IPS-18a (cell line): ENCODE results near the gene CCT3.

ENCODE experiments used
- H3K27ac ChIP-seq: one replicate; pipeline ENCODE4 v1.5.1; 2013; ENCODE audit warnings: low read length
- H3K27me3 ChIP-seq: one replicate; pipeline ENCODE4 v1.6.1; 2013; ENCODE audit warnings: mild to moderate bottlenecking, low read length; ENCODE audit not compliant: control insufficient read depth, insufficient read depth
- H3K36me3 ChIP-seq: one replicate; pipeline ENCODE4 v1.6.1; 2013; ENCODE audit warnings: low read depth, low read length; ENCODE audit not compliant: control insufficient read depth
- H3K4me1 ChIP-seq: one replicate; pipeline ENCODE4 v1.6.1; 2013; ENCODE audit warnings: low read depth, low read length; ENCODE audit not compliant: control insufficient read depth
- H3K4me3 ChIP-seq: one replicate; pipeline ENCODE4 v1.5.1; 2013; ENCODE audit warnings: low read length
- H3K9ac ChIP-seq: one replicate; pipeline ENCODE4 v1.6.1; 2013; ENCODE audit warnings: mild to moderate bottlenecking, low read length, moderate library complexity
- H3K9me3 ChIP-seq: one replicate; pipeline ENCODE4 v1.6.1; 2013; ENCODE audit warnings: low read depth, low read length; ENCODE audit not compliant: control insufficient read depth

CCT3 gene

DNA sequence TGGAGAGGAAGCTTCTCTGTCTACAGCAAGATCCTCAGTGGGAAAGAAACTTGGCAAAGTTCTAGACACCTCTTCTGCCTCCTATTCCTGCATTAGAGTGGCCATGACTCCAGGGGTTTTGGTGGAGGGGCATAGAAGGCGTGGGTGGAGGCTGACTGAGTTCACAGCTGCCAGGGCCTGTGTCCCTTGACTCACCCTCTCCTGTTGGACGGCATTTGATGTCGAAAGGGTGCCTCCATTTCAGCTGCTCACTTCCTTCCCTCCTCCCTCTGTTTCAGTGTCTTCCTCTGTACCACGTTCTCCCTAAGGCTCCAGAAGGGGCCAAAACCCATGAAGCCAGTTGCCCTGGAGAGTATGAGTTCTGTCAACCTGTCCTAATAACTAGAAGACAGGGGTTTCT, 53.3 kb downstream of the CCT3 start:
- H3K27ac ChIP-seq, result no peak overlapping the region
- no peaks in the 10 kb centered on the region for H3K36me3 ChIP-seq
- no peak overlapping the region for H3K9ac ChIP-seq
- peaks cover 16% of the 10 kb centered on the region for H3K4me1 ChIP-seq
- H3K27me3 ChIP-seq, result no peaks in the 10 kb centered on the region
- no peak overlapping the region for H3K4me3 ChIP-seq
- no peaks in the 10 kb centered on the region for H3K9me3 ChIP-seq

DNA sequence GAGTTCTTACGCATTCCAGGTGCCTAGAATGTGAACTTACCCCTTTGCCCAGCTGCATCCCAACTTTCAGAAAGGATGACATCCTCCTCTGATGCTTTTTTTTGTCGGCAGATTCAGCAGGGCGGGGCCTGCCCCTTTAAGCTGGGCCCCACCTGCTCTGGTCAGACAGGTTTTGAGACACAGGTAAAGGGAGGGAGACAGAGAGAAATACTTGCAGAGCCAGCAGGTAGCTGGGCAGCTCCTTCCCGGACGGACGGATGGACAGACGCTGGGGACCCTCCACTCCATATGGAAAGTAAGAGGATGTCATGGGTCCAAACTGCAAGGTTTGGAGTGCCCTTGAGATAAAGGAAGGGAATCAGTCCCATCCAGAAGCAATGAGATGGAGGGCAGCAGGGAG, 54.0 kb downstream of the CCT3 start, which contains the start of gene TMEM79:
TSS of gene TMEM79 (plus strand) at position 214 of the 400 bp plus-strand sequence. CDS start 902 bp downstream, outside the sequence.
- H3K4me1 ChIP-seq, result peaks cover 16% of the 10 kb centered on the region

DNA sequence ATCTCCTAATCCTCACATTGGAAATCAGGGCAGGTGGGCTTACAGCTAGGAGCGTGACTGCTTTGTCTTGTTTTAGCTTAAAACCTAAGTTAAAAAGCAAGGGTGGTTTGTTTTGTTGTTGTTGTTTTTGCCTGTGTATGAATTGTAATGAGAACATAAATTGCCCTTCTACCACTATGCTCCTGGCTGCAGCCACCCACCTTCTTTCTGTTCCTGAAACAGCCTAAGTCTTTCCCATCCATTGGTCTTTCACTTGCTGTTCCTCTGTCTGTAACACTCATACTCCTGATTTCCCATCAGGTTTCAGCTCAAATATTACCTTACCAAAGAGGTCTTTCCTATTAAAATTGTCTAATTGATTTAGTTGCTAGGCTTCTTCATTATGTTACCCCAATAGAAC, 54.6 kb downstream of the CCT3 start:
- peak overlapping the region; percentile 87 for H3K9ac ChIP-seq
- peak overlapping the region; percentile 19 for H3K27ac ChIP-seq
- no peaks in the 10 kb centered on the region for H3K27me3 ChIP-seq
- peaks cover 5% of the 10 kb centered on the region for H3K36me3 ChIP-seq
- H3K4me1 ChIP-seq, result peaks cover 16% of the 10 kb centered on the region
- peak overlapping the region; percentile 94 for H3K4me3 ChIP-seq
- no peaks in the 10 kb centered on the region for H3K9me3 ChIP-seq

More for the DNA sequence above, 54.0 kb downstream of the CCT3 start, which contains the start of gene TMEM79:
- H3K9ac ChIP-seq, result peak within 1 kb of the TSS; percentile 87
- H3K36me3 ChIP-seq, result no peaks in the 10 kb centered on the region
- no peaks in the 10 kb centered on the region for H3K27me3 ChIP-seq
- H3K9me3 ChIP-seq, result no peaks in the 10 kb centered on the region
- peak within 1 kb of the TSS; percentile 19 for H3K27ac ChIP-seq
- H3K4me3 ChIP-seq, result peak within 1 kb of the TSS; percentile 94

DNA sequence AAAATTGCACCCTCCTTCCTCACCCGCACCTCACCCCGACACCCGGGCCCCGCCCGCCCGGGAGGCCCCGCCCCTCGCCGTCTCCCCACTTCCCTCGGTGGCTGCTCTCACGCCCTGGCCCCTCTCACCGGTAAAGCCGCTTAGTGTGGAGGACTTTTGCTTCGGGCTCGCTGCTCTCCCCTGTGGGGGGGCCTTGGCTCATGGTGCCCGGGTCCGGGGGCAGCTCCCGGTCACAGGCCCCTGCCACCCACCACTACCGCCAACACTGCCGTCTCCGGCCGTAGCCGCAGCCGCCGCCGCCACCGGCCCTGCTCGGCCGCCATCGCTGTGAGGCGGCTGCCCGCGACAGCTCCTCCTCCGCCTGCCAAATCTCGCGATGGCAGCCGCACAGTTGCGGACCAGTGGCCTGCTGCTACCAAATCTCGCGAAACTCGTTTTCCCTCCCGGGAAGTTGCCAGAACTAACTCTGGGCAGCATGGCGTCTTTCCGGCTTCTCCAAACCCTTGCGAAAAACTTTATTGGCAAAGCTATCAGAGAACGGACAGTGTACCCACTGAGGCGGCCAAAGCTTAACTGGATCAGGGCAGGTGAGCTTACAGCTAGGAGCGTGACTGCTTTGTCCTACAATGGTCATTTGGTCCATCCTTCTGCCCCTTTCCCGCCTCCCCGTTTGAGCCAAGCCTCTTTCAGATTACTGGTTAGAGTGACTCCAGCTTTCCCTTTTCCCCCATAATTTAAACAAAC, 55.4 kb downstream of the CCT3 start, which contains the start of gene SMG5:
TSS of gene SMG5 (minus strand) at position 347 of the 744 bp plus-strand sequence. CDS start at position 202, 145 bp downstream.
- H3K4me1 ChIP-seq, result peaks cover 16% of the 10 kb centered on the region
- H3K36me3 ChIP-seq, result peaks cover 14% of the 10 kb centered on the region

DNA sequence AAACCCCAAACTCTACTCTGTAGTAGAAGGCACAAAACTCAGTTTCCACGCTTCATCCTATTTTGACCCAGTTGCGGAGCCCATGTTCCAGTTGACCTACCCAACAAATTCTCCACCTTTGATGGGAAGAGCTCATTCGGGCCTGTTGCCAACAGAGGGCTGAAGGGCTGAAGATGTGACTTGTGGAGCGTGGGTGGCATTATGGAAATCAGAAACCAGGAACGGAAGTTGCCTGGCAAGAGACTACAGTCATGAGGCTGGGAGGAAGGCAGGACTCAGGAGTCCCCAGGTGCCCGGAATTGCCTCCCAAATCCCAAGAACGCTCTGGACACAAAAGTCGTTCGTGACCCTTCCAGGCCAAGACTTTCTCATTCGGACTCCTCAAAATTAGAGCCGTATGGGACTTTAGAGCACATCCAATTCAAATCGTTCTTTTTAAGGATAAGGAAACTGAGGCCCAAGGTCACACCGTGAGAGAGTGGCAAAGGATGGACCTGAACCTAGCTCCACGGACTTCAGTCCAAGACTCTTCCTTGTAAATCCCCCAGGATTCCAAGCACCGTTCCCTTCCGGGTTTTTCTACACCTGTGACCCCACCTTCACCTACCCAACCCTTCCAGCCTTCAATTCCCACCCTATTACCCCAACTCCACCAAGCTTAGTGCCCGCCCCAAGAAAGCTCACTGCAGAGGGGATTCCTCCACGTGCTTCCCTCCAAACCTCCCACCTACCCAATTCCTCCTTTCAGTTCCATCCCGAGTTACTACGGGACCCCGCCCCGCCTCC, 56.2 kb downstream of the CCT3 start:
- no peaks in the 10 kb centered on the region for H3K9me3 ChIP-seq
- peak overlapping the region; percentile 94 for H3K4me3 ChIP-seq
- peak overlapping the region; percentile 87 for H3K9ac ChIP-seq
- peaks cover 20% of the 10 kb centered on the region for H3K36me3 ChIP-seq
- no peaks in the 10 kb centered on the region for H3K27me3 ChIP-seq
- peaks cover 16% of the 10 kb centered on the region for H3K4me1 ChIP-seq
- H3K27ac ChIP-seq, result peak overlapping the region; percentile 46

More for the DNA sequence above, 55.4 kb downstream of the CCT3 start, which contains the start of gene SMG5:
- peak within 1 kb of the TSS; percentile 46 for H3K27ac ChIP-seq
- no peaks in the 10 kb centered on the region for H3K27me3 ChIP-seq
- peak within 1 kb of the TSS; percentile 87 for H3K9ac ChIP-seq
- peak within 1 kb of the TSS; percentile 94 for H3K4me3 ChIP-seq
- no peaks in the 10 kb centered on the region for H3K9me3 ChIP-seq

DNA sequence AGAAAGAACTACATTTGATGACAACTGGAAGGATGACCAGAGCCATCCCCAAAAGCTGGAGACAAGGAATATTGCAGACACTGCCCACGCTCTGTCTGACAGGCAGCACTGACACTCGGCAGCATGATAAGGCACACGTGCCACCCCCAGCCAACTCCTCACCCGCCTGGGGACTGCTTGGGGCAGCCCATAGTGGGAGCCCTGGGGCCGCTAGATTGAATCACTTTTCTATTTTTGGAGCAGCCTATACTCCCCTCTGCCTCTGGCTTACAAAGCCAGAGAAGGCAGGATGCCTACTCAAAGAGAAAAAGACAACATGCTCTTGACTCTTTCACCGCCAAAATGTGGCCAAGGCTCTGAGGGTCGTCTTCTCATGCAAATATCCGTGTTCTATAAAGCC, 56.8 kb downstream of the CCT3 start:
- Histone ChIP-seq H3K9ac (peak overlapping the region; percentile 87), H3K4me3 (peak overlapping the region; percentile 94), H3K27me3 (no peaks in the 10 kb centered on the region), H3K9me3 (no peaks in the 10 kb centered on the region), H3K27ac (peak overlapping the region; percentile 46), H3K36me3 (peaks cover 27% of the 10 kb centered on the region), H3K4me1 (peaks cover 16% of the 10 kb centered on the region)

DNA sequence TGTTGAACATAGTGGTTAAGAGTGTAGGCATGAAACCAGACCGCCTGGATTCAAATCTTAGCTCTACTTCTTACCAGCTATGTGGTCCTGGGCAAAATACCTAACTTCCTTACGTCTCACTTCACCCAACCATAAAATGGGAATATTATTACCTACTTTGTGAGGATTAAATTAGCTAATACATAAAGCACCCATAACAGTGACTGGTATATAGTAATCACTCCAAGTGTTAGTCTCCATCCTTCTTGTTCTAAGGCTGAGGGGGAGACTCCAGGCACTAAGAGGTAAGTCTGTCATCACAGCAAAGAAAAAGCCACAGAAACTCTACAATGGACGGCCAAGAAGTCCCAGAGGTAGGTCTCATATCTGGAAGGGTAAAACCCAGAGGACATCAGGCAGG, 58.3 kb downstream of the CCT3 start:
- no peak overlapping the region for H3K4me3 ChIP-seq
- H3K27me3 ChIP-seq, result no peaks in the 10 kb centered on the region
- no peak overlapping the region for H3K9ac ChIP-seq
- H3K36me3 ChIP-seq, result peaks cover 38% of the 10 kb centered on the region
- H3K27ac ChIP-seq, result no peak overlapping the region
- H3K9me3 ChIP-seq, result no peaks in the 10 kb centered on the region
- H3K4me1 ChIP-seq, result peaks cover 16% of the 10 kb centered on the region

DNA sequence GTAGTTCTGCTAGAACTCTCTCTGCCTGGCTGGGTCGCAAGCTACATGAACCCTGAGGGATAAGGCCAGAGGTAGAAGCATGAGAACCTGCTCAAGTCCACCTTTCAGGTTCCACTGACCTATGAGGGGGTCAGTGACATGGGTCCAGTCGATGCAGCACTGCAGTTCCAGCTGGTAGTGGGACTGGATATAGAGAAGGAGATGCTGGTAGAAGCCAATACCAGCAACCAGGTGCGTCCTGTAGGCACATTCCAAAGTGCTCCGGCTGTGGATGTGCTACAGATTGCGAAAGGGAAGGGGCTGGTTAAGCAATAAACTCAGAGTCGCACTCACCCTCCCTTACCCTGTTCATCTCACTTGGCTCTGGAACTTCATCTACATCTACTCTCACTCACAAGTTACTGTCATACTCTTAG, 61.1 kb downstream of the CCT3 start:
- Histone ChIP-seq H3K9ac (no peak overlapping the region), H3K4me1 (peaks cover 8% of the 10 kb centered on the region), H3K27me3 (no peaks in the 10 kb centered on the region), H3K36me3 (peaks cover 67% of the 10 kb centered on the region), H3K27ac (no peak overlapping the region), H3K4me3 (no peak overlapping the region), H3K9me3 (no peaks in the 10 kb centered on the region)

DNA sequence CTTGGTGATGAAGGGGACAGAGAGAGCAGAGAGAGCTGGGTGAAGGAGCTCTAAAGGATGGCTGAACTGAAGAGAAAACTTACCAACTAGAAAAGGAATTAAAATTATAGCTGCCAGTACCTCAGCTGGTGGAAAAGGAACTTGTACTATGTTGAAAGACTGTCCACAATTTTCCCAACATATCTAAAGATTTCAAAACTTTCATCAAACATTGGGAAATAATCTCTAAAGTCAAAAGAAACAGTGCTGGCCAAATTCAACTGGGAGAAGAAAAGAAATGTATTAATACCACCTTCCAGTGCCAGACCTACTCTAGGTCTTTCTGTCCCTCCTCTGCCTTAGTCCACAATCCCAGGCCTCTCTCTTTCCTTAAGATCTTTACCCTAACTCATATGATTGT, 61.6 kb downstream of the CCT3 start:
- Histone ChIP-seq H3K4me3 (no peak overlapping the region), H3K36me3 (peaks cover 69% of the 10 kb centered on the region), H3K9me3 (no peaks in the 10 kb centered on the region), H3K4me1 (peaks cover 5% of the 10 kb centered on the region), H3K27me3 (no peaks in the 10 kb centered on the region), H3K27ac (no peak overlapping the region), H3K9ac (no peak overlapping the region)

DNA sequence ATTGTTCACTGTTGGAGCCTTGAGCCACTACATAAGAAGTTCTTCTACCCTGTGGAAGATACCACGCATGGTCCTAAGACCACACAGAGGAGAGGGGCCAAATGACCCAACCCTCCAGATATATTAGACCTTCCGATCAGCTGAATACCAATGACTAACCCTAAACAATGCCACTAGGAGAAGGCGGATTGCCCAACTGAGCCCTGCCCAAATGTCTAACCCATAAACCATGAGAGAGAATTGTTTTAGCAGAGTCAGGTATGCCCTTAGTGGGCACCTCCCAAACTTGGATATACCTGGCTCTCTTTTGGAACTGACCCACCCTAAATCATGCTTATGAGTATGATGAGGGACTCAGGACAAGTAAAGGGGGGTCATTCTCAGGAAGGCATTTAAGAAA, 67.8 kb downstream of the CCT3 start:
- Histone ChIP-seq H3K9ac (no peak overlapping the region), H3K27me3 (no peaks in the 10 kb centered on the region), H3K9me3 (no peaks in the 10 kb centered on the region), H3K4me1 (no peaks in the 10 kb centered on the region), H3K27ac (no peak overlapping the region), H3K36me3 (peaks cover 82% of the 10 kb centered on the region), H3K4me3 (no peak overlapping the region)

DNA sequence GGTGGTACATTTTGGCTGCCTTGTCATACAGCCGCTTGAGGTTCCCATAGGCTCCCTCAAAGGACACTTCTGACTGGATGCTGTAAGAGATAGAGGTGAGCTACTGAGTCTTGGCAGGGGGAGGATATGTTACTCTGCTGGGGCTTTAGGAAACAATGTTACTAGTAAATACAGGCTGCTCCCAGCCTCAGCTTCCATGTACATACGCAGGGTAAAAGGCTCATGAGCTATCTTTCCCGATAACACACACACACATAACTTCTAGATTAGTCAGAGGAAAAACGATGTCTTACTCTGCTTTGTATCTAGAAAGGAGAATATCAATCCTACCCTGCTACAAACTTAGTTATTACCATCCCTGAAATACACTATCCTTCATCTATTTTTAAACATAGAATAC, 69.8 kb downstream of the CCT3 start:
- H3K4me1 ChIP-seq, result no peaks in the 10 kb centered on the region
- H3K27ac ChIP-seq, result no peak overlapping the region
- H3K9me3 ChIP-seq, result no peaks in the 10 kb centered on the region
- no peak overlapping the region for H3K9ac ChIP-seq
- no peaks in the 10 kb centered on the region for H3K27me3 ChIP-seq
- peaks cover 78% of the 10 kb centered on the region for H3K36me3 ChIP-seq
- H3K4me3 ChIP-seq, result no peak overlapping the region
